ENCODE measurements around the gene TCEANC2. TPM values are rescaled to one million over a fixed set of nuclear protein-coding genes. Genes with fewer than 3 reads are reported as not detected.

The TCEANC2 gene
- total RNA-seq, 1 experiment from 2014 or later: 5.3 TPM

DNA sequence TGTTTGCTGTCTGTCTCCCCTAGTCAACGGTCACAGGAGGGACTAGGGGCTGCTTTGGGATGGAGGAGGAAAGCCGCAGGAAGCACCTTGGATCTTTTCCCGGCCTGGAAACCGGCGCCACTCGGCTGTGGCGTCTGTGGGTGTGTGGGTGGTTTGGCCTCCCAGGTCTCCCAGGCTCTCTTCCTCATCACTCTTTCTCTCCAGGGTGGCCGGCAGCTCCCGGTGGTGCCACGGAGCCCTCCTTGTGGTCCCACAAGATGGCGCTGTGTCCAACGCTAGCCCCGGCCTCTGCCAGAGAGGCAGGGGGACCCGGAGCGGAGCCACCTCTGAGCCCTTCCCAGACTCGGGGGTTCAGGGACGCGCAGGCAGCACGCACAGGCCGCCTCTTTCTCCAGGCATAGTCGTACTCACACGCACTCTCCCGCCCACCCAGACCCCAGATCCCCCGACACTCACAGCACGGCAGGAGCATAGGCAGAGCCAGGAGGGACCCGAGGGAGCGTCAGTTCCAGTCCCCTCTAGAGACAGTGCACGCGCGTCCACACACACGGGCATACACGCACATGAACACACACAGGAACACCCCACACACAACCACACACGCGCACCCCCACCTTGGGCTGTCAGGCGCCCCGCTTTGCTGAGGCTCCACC, 68.2 kb downstream of the TCEANC2 start:
- DNase-seq: peak; percentile 80
- H3K9ac ChIP-seq (ENCODE audit: low read length): no peak overlapping the region
- no peak overlapping the region for H3K4me2 ChIP-seq (ENCODE audit: low read depth, low read length, poor library complexity, severe bottlenecking)
- no peak overlapping the region for H2AFZ ChIP-seq (ENCODE audit: low read length)
- H3K79me2 ChIP-seq (ENCODE audit: low read length): no peaks in the 10 kb centered on the region
- H4K20me1 ChIP-seq (ENCODE audit: insufficient read depth, low read depth, low read length): no peaks in the 10 kb centered on the region
- H3K4me1 ChIP-seq (ENCODE audit: low read length): no peaks in the 10 kb centered on the region
- H3K36me3 ChIP-seq (ENCODE audit: insufficient read depth, low read length): no peaks in the 10 kb centered on the region
- H3K27ac ChIP-seq (ENCODE audit: low read length): no peak overlapping the region
- no peaks in the 10 kb centered on the region for H3K9me3 ChIP-seq (ENCODE audit: low read length)
- no peak overlapping the region for H3K4me3 ChIP-seq (ENCODE audit: low read length)
- H3K9me2 ChIP-seq (replicated peaks; ENCODE audit: insufficient read depth, low read length): no peaks in the 10 kb centered on the region
- no peaks in the 10 kb centered on the region; the same call in 1 of the 2 replicates for H3K27me3 ChIP-seq (ENCODE audit: low read length)

DNA sequence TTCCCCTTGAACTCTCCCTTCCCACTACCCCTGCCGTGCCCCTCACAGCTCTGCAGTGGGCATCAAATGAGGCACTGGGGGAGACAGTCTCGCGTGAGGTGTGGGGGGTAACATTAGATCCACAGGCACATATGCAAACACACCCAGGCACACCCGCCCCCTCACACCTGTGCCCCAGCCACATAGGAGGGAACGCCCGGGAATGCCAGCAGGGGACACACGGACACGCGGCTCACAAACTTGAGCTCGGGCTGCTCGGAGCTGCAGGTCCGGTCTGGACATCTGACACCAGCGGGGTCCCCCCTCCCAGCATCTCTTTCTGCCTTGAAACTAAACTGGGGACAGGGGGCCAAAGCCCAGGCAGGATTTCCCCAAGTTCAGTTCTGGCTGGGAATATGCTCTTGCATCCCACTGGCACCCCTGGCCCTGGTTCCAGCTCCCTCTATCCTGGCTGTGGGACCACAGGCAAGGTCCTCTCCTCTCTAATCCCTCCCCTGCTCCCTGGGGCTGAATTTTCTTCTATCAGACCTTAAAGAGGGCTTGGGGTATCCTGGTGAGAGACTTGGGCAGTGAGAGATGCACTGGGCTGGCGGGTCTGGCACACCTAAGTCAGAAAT, 68.8 kb downstream of the TCEANC2 start:
- no peaks in the 10 kb centered on the region for H3K36me3 ChIP-seq (ENCODE audit: insufficient read depth, low read length)

DNA sequence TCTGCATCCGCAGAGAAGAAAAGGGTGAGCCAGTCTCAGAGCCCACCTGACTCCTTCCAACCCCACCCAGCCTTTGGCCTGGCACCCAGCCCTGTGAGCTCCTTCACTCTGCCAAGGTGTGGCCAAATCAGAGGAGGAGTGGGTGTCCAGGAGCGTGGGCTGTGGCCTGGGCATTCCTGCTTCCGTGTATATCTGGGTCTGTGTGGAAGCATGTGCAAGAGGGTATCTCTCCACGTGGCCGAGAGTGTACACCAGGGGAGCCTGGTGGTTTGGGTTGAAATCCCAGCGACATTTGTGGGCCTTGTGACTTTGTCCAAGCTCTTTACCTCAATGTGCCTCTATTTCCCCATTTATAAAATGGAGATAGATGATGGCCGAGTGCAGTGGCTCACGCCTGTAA, 69.6 kb downstream of the TCEANC2 start:
- Histone ChIP-seq H3K9ac (ENCODE audit: low read length) (no peak overlapping the region), H3K36me3 (ENCODE audit: insufficient read depth, low read length) (no peaks in the 10 kb centered on the region), H3K27ac (ENCODE audit: low read length) (no peak overlapping the region), H3K27me3 (ENCODE audit: low read length) (no peaks in the 10 kb centered on the region; the same call in none of the 2 replicates), H3K4me3 (ENCODE audit: low read length) (no peak overlapping the region), H4K20me1 (ENCODE audit: insufficient read depth, low read depth, low read length) (no peaks in the 10 kb centered on the region), H2AFZ (ENCODE audit: low read length) (no peak overlapping the region), H3K79me2 (ENCODE audit: low read length) (no peaks in the 10 kb centered on the region), H3K9me2 (replicated peaks; ENCODE audit: insufficient read depth, low read length) (no peaks in the 10 kb centered on the region), H3K4me1 (ENCODE audit: low read length) (no peaks in the 10 kb centered on the region), H3K9me3 (ENCODE audit: low read length) (no peaks in the 10 kb centered on the region), H3K4me2 (ENCODE audit: low read depth, low read length, poor library complexity, severe bottlenecking) (no peak overlapping the region)
- DNase-seq: no peak

More for the DNA sequence above, 68.8 kb downstream of the TCEANC2 start:
- Histone ChIP-seq H3K27me3 (ENCODE audit: low read length) (no peaks in the 10 kb centered on the region; the same call in none of the 2 replicates), H3K9me2 (replicated peaks; ENCODE audit: insufficient read depth, low read length) (no peaks in the 10 kb centered on the region), H2AFZ (ENCODE audit: low read length) (no peak overlapping the region), H3K79me2 (ENCODE audit: low read length) (no peaks in the 10 kb centered on the region), H3K27ac (ENCODE audit: low read length) (no peak overlapping the region), H3K9ac (ENCODE audit: low read length) (no peak overlapping the region), H3K4me1 (ENCODE audit: low read length) (no peaks in the 10 kb centered on the region), H3K4me2 (ENCODE audit: low read depth, low read length, poor library complexity, severe bottlenecking) (no peak overlapping the region), H3K9me3 (ENCODE audit: low read length) (no peaks in the 10 kb centered on the region), H3K4me3 (ENCODE audit: low read length) (no peak overlapping the region), H4K20me1 (ENCODE audit: insufficient read depth, low read depth, low read length) (no peaks in the 10 kb centered on the region)
- DNase-seq: no peak

DNA sequence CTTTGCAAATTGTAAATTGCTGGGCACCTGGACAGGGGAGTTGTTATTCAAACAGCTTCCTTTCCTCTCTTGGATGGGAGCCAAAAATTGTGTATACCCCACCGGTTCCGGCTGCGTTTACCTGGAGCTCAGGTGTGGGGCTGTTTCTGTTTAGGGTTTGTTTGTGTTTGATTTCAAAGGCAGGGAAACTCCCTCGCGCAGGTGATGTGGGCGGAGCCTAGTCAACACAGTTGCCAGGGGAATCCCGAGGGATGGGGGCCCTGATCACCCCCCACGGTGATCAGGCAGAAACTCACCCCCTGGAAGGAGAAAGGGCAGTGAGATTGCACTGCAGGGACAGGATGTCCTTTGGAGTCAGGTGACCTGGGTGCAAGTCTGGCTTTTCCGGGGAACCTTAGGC, 71.1 kb downstream of the TCEANC2 start:
- Histone ChIP-seq H3K79me2 (ENCODE audit: low read length) (no peaks in the 10 kb centered on the region), H3K9me2 (replicated peaks; ENCODE audit: insufficient read depth, low read length) (no peaks in the 10 kb centered on the region), H3K36me3 (ENCODE audit: insufficient read depth, low read length) (no peaks in the 10 kb centered on the region), H4K20me1 (ENCODE audit: insufficient read depth, low read depth, low read length) (no peaks in the 10 kb centered on the region), H3K27me3 (ENCODE audit: low read length) (no peaks in the 10 kb centered on the region; the same call in none of the 2 replicates), H3K9me3 (ENCODE audit: low read length) (no peaks in the 10 kb centered on the region), H2AFZ (ENCODE audit: low read length) (no peak overlapping the region), H3K9ac (ENCODE audit: low read length) (no peak overlapping the region), H3K4me3 (ENCODE audit: low read length) (no peak overlapping the region), H3K4me2 (ENCODE audit: low read depth, low read length, poor library complexity, severe bottlenecking) (no peak overlapping the region), H3K27ac (ENCODE audit: low read length) (no peak overlapping the region), H3K4me1 (ENCODE audit: low read length) (no peaks in the 10 kb centered on the region)
- no peak for DNase-seq

DNA sequence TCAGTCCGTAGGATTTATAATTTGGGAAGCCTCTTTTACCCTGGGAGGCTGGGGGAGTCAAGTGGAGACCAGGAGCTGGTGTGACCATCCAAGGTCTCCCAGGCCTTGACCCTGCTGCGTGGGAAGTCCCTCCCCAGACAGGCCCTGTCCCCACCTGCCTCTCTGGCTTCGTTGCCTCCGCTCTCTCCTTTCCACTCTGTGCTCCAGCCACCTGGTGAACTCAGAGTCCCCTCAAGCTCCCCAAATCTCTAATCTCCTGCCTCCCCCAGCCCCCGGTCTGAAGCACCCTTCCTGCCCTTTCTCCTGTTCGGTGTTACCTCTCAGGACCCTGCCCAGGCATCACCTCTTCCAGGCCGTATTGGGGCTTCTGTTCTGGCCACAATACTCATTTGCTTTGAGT, 71.5 kb downstream of the TCEANC2 start:
- Histone ChIP-seq H3K27ac (ENCODE audit: low read length) (no peak overlapping the region), H3K36me3 (ENCODE audit: insufficient read depth, low read length) (no peaks in the 10 kb centered on the region), H3K27me3 (ENCODE audit: low read length) (no peaks in the 10 kb centered on the region; the same call in none of the 2 replicates), H3K9ac (ENCODE audit: low read length) (no peak overlapping the region), H4K20me1 (ENCODE audit: insufficient read depth, low read depth, low read length) (no peaks in the 10 kb centered on the region), H2AFZ (ENCODE audit: low read length) (no peak overlapping the region), H3K79me2 (ENCODE audit: low read length) (no peaks in the 10 kb centered on the region), H3K9me3 (ENCODE audit: low read length) (no peaks in the 10 kb centered on the region), H3K4me1 (ENCODE audit: low read length) (no peaks in the 10 kb centered on the region), H3K9me2 (replicated peaks; ENCODE audit: insufficient read depth, low read length) (no peaks in the 10 kb centered on the region), H3K4me3 (ENCODE audit: low read length) (no peak overlapping the region), H3K4me2 (ENCODE audit: low read depth, low read length, poor library complexity, severe bottlenecking) (no peak overlapping the region)
- DNase-seq: no peak

DNA sequence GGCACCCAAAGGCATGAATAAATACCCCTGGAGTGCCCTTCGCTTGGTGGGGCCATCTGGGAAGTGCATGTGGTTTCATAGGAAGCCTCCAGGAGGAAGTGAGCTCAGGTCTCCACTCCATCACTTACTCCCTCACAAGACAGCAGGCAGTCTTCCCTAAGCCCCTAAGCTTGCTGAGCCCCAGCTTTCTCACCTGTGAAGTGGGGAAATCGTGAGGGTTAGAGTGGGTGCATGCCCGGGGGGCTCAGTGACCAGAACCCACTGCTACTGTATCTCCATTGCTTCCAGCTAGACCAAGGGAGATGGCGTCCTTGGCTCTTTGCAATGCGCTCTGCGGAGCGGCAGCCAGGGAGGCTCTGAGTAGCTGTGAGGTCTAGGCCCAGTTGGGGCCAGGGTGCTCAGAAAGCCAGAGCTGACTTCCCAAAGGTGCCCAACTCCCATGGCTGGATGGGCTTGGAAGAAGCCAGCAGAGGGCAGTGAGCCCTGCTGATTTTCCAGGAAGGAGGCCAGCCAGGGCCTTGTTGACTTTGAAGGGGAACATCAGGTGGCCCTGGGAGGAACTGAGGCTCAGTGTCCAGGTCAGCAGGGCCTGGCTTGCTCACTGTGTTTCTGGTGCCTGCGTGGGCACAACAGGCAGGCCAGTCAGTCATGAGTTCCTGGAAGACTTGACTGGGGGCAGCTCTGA, 72.1 kb downstream of the TCEANC2 start:
- Histone ChIP-seq H2AFZ (ENCODE audit: low read length) (no peak overlapping the region), H3K36me3 (ENCODE audit: insufficient read depth, low read length) (no peaks in the 10 kb centered on the region), H3K79me2 (ENCODE audit: low read length) (no peaks in the 10 kb centered on the region), H3K9ac (ENCODE audit: low read length) (no peak overlapping the region), H3K4me3 (ENCODE audit: low read length) (no peak overlapping the region), H4K20me1 (ENCODE audit: insufficient read depth, low read depth, low read length) (no peaks in the 10 kb centered on the region), H3K4me1 (ENCODE audit: low read length) (no peaks in the 10 kb centered on the region), H3K9me3 (ENCODE audit: low read length) (no peaks in the 10 kb centered on the region), H3K27ac (ENCODE audit: low read length) (no peak overlapping the region), H3K27me3 (ENCODE audit: low read length) (no peaks in the 10 kb centered on the region; the same call in 1 of the 2 replicates), H3K9me2 (replicated peaks; ENCODE audit: insufficient read depth, low read length) (no peaks in the 10 kb centered on the region), H3K4me2 (ENCODE audit: low read depth, low read length, poor library complexity, severe bottlenecking) (no peak overlapping the region)
- no peak for DNase-seq

DNA sequence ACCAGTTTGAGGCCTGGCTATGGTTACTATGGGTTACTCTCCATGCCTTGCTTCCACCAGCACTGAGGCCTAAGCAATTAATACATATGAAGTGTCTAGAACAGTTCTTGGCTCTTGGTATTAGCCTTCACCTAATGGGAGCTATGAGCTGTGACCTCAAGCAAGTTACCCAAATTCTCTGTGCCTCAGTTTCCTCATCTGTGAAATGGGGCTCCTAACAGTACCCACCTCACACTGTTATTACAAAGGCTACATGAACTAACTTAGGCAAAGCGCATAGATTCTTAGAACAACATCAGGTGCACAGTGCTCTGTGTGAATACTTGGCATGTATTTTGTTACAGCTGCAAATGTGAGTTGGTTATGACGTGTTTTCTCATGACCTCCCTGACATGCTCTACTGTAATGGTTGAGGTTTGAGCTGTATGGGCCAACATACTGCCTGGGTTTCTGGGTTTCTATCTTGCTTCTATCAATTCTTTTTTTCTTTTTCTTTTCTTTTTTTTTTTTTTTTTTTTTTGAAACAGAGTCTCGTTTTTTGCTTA, 72.9 kb downstream of the TCEANC2 start:
- no peaks in the 10 kb centered on the region for H3K9me2 ChIP-seq (replicated peaks; ENCODE audit: insufficient read depth, low read length)
- no peaks in the 10 kb centered on the region for H3K79me2 ChIP-seq (ENCODE audit: low read length)
- H3K4me3 ChIP-seq (ENCODE audit: low read length): no peak overlapping the region
- no peak overlapping the region for H3K27ac ChIP-seq (ENCODE audit: low read length)
- no peaks in the 10 kb centered on the region for H4K20me1 ChIP-seq (ENCODE audit: insufficient read depth, low read depth, low read length)
- H3K27me3 ChIP-seq (ENCODE audit: low read length): no peaks in the 10 kb centered on the region; the same call in 1 of the 2 replicates
- H3K4me2 ChIP-seq (ENCODE audit: low read depth, low read length, poor library complexity, severe bottlenecking): no peak overlapping the region
- no peak overlapping the region for H2AFZ ChIP-seq (ENCODE audit: low read length)
- H3K9me3 ChIP-seq (ENCODE audit: low read length): no peaks in the 10 kb centered on the region
- H3K4me1 ChIP-seq (ENCODE audit: low read length): no peaks in the 10 kb centered on the region
- no peak overlapping the region for H3K9ac ChIP-seq (ENCODE audit: low read length)
- no peak for DNase-seq
- H3K36me3 ChIP-seq (ENCODE audit: insufficient read depth, low read length): no peaks in the 10 kb centered on the region
